Uterus (tissue), 4 donors: ENCODE data around the gene NRG3. TPM values are rescaled to one million over a fixed set of nuclear protein-coding genes. Genes with fewer than 3 reads are reported as not detected.

Experiments used
- DNase-seq, 2 donors: peaks; one replicate each; pipeline ENCODE4 v3.0.0-alpha.2; 2019 to 2020
- H3K27ac ChIP-seq, 2 donors: fragments of 200-600 bp; sonication (generic); 1 replicate in 1 of 2; 2 replicates in 1 of 2; pipeline ENCODE4 v1.5.1; 2016 to 2018
- H3K27me3 ChIP-seq, 2 donors: fragments of 200-600 bp; sonication (generic); one replicate each; pipeline ENCODE4 v1.5.1; 2018 to 2019; ENCODE audit warnings: control low read depth in 1 of 2
- H3K36me3 ChIP-seq, 2 donors: fragments of 200-600 bp; sonication (generic); one replicate each; pipeline ENCODE4 v1.5.1; 2019; ENCODE audit warnings: control low read depth in 1 of 2
- H3K4me1 ChIP-seq, 2 donors: fragments of 200-600 bp; sonication (generic); one replicate each; pipeline ENCODE4 v1.5.1; 2018 to 2019; ENCODE audit warnings: control low read depth in 1 of 2
- H3K4me3 ChIP-seq, 2 donors: fragments of 200-600 bp; sonication (generic); 1 replicate in 1 of 2; 2 replicates in 1 of 2; pipeline ENCODE4 v1.5.1; 2018 to 2019; ENCODE audit warnings: mild to moderate bottlenecking in 1 of 2
- H3K9me3 ChIP-seq, 2 donors: fragments of 200-600 bp; sonication (generic); one replicate each; pipeline ENCODE4 v1.5.1; 2019; ENCODE audit warnings: control low read depth in 1 of 2
- POLR2A ChIP-seq, 2 donors: fragments of 450-650 bp; IDR thresholded peaks; one replicate each; pipeline ENCODE4 v1.6.1; 2016; ENCODE audit warnings: antibody characterized with exemption in 2 of 2, mild to moderate bottlenecking in 1 of 2, moderate library complexity in 1 of 2
- intact Hi-C: fragments of 100-400 bp; cut with DNase I; formaldehyde crosslinking; loops from one replicate; pipeline ENCODE4 v1.15.1; 2023; ENCODE audit warnings: low total_unique reads
- total RNA-seq, 4 donors: library from RNA; depleted of rRNA in 3 of 4; stranded (reverse); fragments of >200 nt in 3 of 4; gene quantifications; one replicate each; pipeline versions ENCODE4 v1.1.0 to v1.2.4, GENCODE V29; 2014 to 2023
- TF ChIP-seq, protein P1 (sequence below), 4 experiments: fragments of 200-600 bp in 2 of 4; fragments of 450-650 bp in 2 of 4; sonication (generic) in 2 of 4; IDR thresholded peaks; one replicate each; pipeline ENCODE4 v1.5.1; 2016 to 2019; ENCODE audit warnings: antibody characterized with exemption in 4 of 4, mild to moderate bottlenecking in 2 of 4, moderate library complexity in 1 of 4
- donor health status: DM: yes; HTN: yes; CAD: no.

The NRG3 gene
- total RNA-seq, 4 donors from 2014 or later: 0.27 to 1.0 TPM; not detected in 2

DNA sequence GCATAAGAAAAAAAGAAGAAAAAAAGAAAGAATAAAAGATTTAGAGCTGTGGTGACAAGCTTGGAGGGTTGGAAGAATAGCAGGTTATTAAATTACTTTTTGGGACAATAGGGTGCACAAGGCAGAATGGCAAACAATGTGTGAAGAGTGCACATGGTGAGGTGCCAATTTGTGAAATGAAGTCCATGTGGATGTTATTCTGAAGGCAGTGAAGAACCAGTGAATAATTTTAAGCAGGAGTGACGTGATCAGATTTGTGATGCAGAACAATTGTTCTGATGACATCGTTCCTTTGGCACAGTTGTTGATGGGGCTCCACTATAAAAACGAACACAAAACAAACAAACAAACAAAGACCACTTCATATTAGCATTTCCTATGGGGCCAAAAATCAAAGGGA, 700.3 kb downstream of the NRG3 start:
- no peaks in the 10 kb centered on the region for H3K4me1 ChIP-seq
- intact Hi-C loops: no loop called here
- no peaks in the 10 kb centered on the region for H3K9me3 ChIP-seq
- H3K36me3 ChIP-seq: no peaks in the 10 kb centered on the region
- H3K27me3 ChIP-seq: no peaks in the 10 kb centered on the region
- H3K27ac ChIP-seq: no peak overlapping the region
- no peak overlapping the region for H3K4me3 ChIP-seq
- TF ChIP-seq POLR2A (IDR thresholded peaks at IDR 0.05): no peak
- TF ChIP-seq, protein P1, sequence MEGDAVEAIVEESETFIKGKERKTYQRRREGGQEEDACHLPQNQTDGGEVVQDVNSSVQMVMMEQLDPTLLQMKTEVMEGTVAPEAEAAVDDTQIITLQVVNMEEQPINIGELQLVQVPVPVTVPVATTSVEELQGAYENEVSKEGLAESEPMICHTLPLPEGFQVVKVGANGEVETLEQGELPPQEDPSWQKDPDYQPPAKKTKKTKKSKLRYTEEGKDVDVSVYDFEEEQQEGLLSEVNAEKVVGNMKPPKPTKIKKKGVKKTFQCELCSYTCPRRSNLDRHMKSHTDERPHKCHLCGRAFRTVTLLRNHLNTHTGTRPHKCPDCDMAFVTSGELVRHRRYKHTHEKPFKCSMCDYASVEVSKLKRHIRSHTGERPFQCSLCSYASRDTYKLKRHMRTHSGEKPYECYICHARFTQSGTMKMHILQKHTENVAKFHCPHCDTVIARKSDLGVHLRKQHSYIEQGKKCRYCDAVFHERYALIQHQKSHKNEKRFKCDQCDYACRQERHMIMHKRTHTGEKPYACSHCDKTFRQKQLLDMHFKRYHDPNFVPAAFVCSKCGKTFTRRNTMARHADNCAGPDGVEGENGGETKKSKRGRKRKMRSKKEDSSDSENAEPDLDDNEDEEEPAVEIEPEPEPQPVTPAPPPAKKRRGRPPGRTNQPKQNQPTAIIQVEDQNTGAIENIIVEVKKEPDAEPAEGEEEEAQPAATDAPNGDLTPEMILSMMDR (IDR thresholded peaks at IDR 0.05): no peak
- DNase-seq: no peak

DNA sequence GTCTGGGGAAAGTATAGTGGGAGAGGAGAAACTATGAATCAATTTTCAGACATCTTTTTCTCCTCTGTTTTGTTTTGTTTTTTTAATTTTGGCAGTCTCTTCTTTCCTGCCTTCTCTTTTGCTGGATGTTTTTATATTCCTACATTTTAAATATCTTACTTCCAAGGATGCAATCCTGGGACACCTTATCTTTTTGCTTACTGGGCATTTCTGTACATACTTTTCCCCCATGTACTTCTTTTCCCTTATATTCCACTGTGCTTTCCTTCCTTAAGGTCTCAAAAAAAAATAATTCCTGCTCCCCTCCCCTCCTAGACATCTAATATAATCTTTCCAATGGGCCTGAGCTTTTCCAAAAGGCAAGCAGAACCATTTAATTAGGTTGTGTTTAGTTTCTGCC, 701.1 kb downstream of the NRG3 start:
- no peak for DNase-seq
- H3K27me3 ChIP-seq: no peaks in the 10 kb centered on the region
- no peaks in the 10 kb centered on the region for H3K4me1 ChIP-seq
- no peak overlapping the region for H3K27ac ChIP-seq
- no peaks in the 10 kb centered on the region for H3K9me3 ChIP-seq
- intact Hi-C loops: no loop called here
- H3K4me3 ChIP-seq: no peak overlapping the region
- TF ChIP-seq POLR2A (IDR thresholded peaks at IDR 0.05): no peak
- TF ChIP-seq, protein P1 (IDR thresholded peaks at IDR 0.05): no peak
- no peaks in the 10 kb centered on the region for H3K36me3 ChIP-seq

DNA sequence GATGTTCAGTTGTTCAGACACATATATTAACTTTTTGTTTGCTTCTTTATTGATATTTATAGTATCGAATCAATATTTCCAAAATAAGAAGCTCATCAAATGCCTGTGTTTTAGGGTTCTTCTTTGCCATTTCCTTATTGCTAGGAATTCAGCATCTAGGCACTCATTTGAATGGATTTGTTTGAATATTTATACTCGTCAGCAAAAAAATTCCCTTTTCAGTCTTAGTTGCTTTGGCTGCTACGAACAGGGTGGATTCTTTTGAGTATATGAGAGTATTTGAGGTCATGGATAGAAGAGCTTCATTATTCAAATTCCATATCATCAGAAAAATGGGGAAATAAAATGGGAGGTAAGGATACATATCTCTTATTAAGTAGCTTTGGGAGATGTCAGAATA, 706.9 kb downstream of the NRG3 start:
- Histone ChIP-seq H3K4me1 (no peaks in the 10 kb centered on the region), H3K4me3 (no peak overlapping the region), H3K27ac (no peak overlapping the region), H3K27me3 (no peaks in the 10 kb centered on the region), H3K9me3 (no peaks in the 10 kb centered on the region), H3K36me3 (no peaks in the 10 kb centered on the region)
- no peak for DNase-seq
- intact Hi-C loops: no loop called here
- TF ChIP-seq, protein P1 (IDR thresholded peaks at IDR 0.05): no peak
- no peak for TF ChIP-seq POLR2A (IDR thresholded peaks at IDR 0.05)

DNA sequence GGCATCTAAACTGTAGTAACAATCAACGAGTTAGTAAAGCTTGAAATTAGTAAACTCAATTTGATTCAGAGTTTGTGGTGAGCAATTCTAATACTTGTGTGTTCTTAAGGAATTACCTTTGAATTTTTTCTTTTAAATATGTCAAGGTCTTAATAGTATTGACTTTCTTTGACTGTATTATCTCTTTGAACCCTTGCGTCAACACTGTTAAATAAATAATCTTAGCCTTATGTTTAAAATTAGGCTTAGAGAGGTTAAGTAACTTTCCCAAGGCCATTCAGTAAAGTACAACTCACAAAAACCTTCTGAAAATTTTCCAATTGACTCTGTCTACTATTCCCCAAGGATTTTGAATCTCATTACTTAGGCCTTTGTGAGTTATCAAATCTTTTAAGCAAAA, 716.4 kb downstream of the NRG3 start:
- Histone ChIP-seq H3K27me3 (no peaks in the 10 kb centered on the region), H3K4me1 (no peaks in the 10 kb centered on the region), H3K27ac (no peak overlapping the region), H3K4me3 (no peak overlapping the region), H3K9me3 (no peaks in the 10 kb centered on the region), H3K36me3 (no peaks in the 10 kb centered on the region)
- TF ChIP-seq, protein P1 (IDR thresholded peaks at IDR 0.05): no peak
- TF ChIP-seq POLR2A (IDR thresholded peaks at IDR 0.05): no peak
- intact Hi-C loops: no loop called here
- DNase-seq: no peak

DNA sequence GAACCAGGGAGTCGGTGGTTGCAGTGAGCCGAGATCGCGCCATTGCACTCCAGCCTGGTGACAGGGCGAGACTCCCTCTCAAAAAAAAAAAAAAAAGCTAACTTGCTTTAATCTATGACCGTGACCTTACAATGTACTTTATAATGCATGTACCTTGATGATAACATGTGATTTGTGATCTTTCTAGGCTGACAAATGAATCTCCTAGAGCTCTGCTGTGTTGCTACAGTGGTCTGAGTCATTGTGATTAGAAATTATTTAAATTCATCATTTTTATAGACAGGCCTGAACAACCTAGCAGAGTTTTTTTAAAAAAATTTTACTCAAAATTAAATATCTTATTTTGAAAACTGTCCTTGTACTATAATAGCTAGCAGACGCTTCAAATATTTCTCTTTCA, 722.8 kb downstream of the NRG3 start:
- intact Hi-C loops: no loop called here
- Histone ChIP-seq H3K27ac (no peak overlapping the region), H3K36me3 (no peaks in the 10 kb centered on the region), H3K9me3 (no peaks in the 10 kb centered on the region), H3K4me1 (no peaks in the 10 kb centered on the region), H3K27me3 (no peaks in the 10 kb centered on the region), H3K4me3 (no peak overlapping the region)
- TF ChIP-seq POLR2A (IDR thresholded peaks at IDR 0.05): no peak
- TF ChIP-seq, protein P1 (IDR thresholded peaks at IDR 0.05): no peak
- DNase-seq: no peak
